H4 (cell line): ENCODE measurements around the gene MIGA2. TPM values are rescaled to one million over a fixed set of nuclear protein-coding genes. Genes with fewer than 3 reads are reported as not detected.

Source experiments
- DNase-seq: peaks from one replicate; pipeline ENCODE4 v3.0.0-alpha.2; 2015; ENCODE audit warnings: low spot score
- total RNA-seq: library from RNA; depleted of rRNA; stranded (reverse); fragments of >200 nt; shearing (Covaris generic); gene quantifications from 2 replicates; pipeline ENCODE4 v1.2.3, GENCODE V29; 2014

MIGA2 gene
- total RNA-seq, 1 experiment from 2014 or later: 9.3 TPM

DNA sequence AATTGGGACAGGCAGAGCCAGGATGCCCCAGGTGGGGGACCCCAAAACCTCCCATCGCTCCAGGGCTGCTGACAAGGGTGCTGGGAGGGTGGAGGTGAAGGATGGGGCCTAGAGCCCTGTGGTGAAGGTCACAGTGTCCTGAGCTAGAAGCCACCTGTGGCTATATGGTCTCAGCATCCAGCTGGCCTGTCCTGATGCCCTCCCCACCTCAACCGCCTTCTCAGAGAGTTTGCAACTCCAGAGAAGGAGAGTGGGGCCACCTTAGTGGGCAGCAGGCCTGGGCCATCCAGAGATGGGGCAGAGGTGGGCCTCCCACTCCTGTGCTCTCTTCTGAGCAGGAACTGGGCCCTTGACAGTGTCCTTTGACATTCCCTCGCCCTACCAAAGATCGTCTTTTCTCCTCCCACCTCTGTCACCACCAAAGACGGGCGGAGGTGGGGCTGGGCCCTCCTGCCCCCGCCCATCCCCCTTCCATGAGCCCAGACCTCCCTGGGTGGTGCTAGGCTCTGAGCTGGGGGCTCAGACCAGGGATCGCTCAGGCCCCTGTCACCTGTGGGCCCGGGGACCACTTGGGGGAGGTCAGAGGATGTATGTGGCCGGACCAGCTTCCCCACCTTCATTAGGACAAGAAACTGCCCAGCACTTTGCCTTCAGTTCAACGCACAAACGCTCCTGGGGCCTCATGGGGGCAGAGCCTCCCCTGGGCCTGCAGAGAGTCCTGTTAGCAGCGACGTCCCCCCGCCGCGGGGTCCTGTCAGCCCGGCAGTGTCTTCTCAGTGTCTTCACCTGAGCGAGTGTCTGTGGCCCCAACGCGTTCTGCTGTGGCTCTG, 34.5 kb downstream of the MIGA2 start:
- no peak for DNase-seq

- no peak for DNase-seq
Observed at GRCh38 chr9:129071526-129072126, 35.2 kb downstream of the MIGA2 start.

DNA sequence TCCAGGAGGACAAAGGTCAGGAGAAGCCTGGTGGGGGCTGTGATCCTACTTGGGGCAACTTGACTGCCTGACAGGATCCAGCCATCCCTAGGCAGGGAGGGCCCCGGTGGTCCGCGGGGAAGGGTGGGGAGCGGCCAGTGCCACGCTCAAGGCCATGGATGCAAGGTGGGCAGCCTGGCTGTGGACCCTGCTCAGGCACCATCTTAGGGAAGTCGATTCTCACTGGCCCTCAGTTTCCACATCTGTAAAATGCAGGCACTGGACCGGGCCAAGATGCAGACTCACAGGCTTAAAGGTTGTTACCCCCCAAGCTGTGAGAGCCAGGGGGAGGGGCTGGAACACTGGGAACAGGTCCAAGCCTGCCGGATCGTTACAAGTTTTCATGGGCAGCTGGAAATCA, 35.7 kb downstream of the MIGA2 start:
- DNase-seq: no peak

- DNase-seq: no peak
Observed at GRCh38 chr9:129073404-129073803, 37.0 kb downstream of the MIGA2 start.

DNA sequence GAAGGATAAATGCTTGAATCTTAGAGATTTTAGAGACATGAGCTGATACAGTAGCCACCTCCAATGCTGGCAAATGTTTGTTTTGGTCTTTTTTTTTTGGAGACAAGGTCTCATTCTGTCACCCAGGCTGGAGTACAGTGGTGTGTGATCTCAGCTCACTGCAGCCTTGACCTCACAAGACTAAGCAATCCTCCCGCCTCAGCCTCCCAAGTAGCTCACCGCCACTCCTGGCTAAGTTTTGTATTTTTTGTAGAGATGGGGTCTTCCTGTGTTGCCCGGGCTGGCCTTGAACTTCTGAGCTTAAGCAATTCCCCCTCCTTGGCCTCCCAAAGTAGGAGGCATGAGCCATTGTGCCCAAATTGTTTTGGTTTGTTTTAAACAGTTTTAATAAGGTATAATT, 37.7 kb downstream of the MIGA2 start:
- DNase-seq: no peak

DNA sequence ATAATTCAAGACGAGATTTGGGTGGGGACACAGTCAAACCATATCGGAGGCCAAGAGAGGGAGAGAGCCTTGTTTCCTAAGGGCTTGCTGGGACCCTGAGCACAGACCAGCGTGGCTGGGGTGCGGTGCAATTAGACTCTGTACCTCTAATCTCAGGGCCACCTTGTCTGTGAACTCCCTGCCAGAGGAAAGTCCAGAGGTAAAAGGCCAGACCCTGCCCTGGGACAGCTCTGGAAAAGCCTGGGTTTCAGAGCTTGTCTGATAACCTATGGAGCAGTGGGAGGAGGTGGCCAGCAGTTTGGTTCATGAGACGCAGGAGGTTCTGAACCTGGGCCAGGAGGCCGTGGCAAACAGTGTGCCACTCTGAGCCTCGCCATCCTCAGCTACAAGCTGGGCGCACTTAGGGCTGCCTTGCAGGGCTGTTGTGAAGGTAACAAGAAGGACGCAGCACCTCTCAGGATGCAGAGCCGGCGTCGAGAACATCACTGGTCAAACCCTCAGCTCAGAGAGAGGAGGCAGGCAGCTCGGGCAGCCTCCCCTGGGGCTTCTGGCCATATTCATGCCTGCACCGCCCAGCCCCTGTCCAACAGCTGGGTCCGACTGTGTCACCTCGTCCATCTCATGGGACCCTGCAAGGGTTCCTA, 39.7 kb downstream of the MIGA2 start:
- no peak for DNase-seq

GRCh38 chr9:129076640-129077037, 40.2 kb downstream of the MIGA2 start:
- DNase-seq: no peak

- no peak for DNase-seq
Observed at GRCh38 chr9:129077236-129077635, 40.8 kb downstream of the MIGA2 start.

GRCh38 chr9:129078691-129079503, 42.5 kb downstream of the MIGA2 start:
- DNase-seq: no peak

DNA sequence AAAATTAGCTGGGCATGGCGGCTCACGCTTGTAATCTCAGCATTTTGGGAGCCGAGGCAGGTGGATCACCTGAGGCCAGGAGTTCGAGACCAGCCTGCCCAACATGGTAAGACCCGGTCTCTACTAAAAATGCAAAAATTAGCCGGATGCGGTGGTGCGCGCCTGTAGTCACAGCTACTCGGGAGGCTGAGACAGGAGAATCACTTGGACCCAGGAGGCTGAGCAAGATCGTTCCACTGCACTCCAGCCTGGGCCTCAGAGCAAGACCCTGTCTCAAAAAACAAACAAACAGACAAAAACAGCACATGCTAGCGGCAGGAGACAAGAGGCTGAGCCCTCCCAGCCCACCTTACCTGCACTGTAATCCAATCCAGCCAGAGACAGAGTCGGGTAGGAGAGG, 43.4 kb downstream of the MIGA2 start:
- no peak for DNase-seq

GRCh38 chr9:129080298-129080600, 43.8 kb downstream of the MIGA2 start:
- no peak for DNase-seq

DNA sequence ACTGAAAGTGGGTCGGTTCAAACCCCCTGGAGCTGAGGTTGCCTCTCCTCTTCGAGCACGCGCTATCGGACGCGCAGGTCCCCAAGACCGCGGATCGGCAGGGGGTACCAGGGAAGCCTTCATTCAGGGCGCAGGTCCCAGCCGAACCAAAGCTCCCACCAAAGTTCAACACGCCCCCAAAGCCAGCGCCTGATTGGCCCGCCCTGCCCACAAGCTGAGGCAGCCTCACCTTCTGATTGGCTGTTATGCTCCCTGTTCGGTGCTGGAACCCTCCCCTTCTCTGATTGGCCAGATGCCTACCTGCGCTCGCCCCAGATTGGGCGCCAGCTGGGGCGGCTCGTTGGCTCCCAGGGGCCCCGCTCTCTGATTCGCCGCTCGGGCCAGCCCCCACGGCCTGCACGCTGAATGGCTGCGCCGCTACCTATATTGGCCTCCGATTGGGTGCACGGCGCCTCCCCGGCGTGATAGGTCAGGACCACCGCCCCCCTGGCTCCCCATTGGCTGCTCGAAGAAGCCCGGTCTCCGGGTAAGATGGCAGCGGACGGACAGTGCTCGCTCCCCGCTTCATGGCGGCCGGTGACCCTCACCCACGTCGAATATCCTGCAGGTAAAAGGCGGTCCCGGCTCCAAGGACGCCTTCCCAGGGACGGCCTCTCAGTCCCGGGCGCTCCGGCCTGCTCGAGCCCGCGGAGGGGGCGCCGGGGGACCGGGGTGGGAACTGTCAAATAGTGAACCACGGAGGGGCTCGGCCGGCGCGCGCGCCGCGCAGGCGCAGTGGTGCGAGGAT, 44.4 kb downstream of the MIGA2 start, which contains the start of gene DOLPP1:
DOLPP1 (plus strand) TSS at position 511 of the 787 bp plus-strand sequence; CDS start at position 532, 21 bp downstream.
- DNase-seq: peak; percentile 98

DNA sequence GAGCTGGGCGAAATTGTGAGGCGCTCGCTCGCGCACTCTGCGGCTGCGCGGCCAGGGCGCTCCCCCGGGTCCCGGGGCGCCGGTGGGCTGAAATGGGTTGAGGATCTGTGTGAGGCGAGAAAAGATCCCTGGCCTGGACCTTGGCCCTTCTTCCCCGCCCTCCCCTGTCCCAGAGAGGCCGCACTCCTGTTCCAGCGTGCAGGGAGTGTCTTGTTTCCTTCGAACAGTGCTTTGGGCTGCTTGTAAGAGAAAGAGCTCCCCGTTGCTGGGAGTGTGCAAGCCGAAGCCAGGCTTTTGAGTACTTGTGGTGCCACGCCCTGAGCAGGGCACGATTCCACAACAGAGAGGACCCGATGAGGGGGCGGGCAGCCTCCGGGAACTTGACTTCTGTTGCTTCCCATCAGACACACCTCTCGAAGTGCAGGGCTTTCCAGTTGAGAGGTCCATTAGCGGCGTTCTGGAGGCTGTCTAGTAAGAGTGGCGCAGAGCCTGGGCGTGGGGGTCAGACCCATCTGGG, 45.0 kb downstream of the MIGA2 start:
- no peak for DNase-seq

GRCh38 chr9:129084087-129084486, 47.7 kb downstream of the MIGA2 start:
- DNase-seq: no peak

DNA sequence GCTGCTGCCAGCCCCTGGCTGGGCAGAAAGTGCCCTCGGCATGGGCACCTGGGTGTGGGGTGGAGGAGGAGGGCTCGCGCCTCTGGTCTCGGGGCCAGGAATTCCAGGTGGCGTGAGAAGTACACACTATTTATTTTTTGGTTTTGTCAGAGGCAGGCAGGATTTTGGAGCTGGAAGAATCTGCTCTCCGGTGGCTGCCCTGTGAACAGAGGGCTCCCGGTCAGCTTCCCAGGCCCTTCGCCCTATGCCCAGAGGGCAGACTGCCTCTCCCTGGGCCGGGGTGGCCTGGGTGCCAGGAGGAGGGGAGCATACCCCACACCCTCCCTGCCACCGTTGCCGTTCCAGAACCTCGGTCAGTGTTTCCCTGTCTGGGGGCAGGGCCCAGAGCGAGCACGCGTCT, 52.8 kb downstream of the MIGA2 start:
- no peak for DNase-seq

DNA sequence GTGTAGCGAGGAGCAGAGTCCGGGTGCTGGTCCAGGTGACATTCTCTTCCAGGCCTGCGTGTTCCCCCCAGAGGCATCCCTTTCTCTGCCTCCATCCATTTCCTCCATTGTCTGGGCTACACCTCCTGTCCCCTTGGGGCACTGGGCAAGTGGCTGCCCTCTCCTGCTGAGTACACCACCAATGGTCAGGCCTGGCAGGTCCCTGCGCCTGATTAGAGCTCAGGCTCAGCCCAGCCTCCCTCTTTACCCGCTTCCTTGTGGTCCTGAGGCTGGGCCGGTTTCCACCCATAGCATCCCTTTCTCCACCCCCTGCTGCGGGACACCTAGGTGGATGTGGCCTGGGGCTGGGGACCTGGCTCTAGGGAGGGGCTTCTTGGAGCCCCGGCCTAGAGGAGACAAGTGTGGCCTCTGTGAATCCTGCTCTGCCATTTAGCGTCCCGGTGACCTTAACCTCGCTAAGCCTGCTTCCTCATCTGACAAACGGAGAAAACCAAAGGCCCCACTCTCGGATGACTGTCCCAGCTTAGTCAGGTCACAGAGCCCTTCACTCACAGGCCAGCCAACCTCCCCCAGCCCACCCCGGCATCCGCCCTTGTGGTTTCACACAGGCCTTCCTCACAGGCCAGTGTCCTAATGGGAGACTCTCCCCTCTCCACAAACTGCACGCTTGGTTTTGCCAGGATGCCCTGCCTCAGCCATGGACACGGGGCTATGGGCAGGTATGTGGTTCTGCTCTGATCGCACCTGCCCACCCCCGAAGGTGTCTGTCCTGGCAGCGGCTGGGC, 57.4 kb downstream of the MIGA2 start:
- no peak for DNase-seq

GRCh38 chr9:129094387-129095169, 58.2 kb downstream of the MIGA2 start:
- no peak for DNase-seq

GRCh38 chr9:129095170-129095667, 58.8 kb downstream of the MIGA2 start:
- no peak for DNase-seq

GRCh38 chr9:129095908-129096307, 59.5 kb downstream of the MIGA2 start:
- DNase-seq: no peak
